ENCODE measurements around the gene ATP6AP1.

DNA sequence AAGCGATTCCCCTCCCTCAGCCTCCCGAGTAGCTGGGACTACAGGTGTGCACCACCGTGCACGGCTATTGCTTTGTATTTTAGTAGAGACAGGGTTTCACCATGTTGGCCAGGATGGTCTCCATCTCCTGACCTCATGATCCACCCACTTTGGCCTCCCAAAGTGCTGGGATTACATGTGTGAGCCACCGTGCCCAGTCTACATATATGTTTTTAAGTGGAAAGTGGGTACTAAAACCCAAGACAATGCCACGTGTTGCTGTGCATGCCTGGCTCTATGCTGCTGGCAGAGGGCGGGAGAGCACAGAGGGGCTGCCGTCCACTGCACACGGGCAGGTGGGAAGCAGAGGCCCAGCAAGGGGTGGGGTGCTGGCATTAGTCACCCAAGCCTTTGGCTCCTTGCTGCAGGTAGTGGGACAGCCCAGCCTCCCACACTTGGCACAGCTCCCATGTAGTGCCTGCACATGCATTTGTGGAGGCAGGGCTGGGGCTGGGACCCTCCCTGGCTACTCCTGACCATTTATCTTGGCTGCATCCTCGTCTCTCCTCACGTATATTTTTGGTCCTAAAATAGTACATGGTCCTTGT is 45.9 kb upstream of the ATP6AP1 start:
- TF ChIP-seq, protein P1, sequence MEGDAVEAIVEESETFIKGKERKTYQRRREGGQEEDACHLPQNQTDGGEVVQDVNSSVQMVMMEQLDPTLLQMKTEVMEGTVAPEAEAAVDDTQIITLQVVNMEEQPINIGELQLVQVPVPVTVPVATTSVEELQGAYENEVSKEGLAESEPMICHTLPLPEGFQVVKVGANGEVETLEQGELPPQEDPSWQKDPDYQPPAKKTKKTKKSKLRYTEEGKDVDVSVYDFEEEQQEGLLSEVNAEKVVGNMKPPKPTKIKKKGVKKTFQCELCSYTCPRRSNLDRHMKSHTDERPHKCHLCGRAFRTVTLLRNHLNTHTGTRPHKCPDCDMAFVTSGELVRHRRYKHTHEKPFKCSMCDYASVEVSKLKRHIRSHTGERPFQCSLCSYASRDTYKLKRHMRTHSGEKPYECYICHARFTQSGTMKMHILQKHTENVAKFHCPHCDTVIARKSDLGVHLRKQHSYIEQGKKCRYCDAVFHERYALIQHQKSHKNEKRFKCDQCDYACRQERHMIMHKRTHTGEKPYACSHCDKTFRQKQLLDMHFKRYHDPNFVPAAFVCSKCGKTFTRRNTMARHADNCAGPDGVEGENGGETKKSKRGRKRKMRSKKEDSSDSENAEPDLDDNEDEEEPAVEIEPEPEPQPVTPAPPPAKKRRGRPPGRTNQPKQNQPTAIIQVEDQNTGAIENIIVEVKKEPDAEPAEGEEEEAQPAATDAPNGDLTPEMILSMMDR (IDR thresholded peaks at IDR 0.05; ENCODE audit: low read depth, low read length), result no peak
- TF ChIP-seq, protein P2, sequence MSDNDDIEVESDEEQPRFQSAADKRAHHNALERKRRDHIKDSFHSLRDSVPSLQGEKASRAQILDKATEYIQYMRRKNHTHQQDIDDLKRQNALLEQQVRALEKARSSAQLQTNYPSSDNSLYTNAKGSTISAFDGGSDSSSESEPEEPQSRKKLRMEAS (IDR thresholded peaks at IDR 0.05; ENCODE audit: low read depth, low read length), result no peak
- TF ChIP-seq POLR2A (IDR thresholded peaks at IDR 0.05; ENCODE audit: extremely low read depth, insufficient read length), result no peak
- TF ChIP-seq MYC (IDR thresholded peaks at IDR 0.05; ENCODE audit: low read depth, low read length), result no peak
